HL-60/S4 (cell line): ENCODE measurements around the gene SEMA3E.
"Not testable (repeated sequence)": the region's sequence is repeated elsewhere in the genome, so short reads cannot be mapped to it uniquely, and the experiment has no call there.

Experiments used
- in situ Hi-C: fragments of 300-500 bp; cut with MboI; formaldehyde crosslinking; loops from 2 replicates; pipeline ENCODE4 v1.14.3; 2022; ENCODE audit warnings: low sequenced_read_pairs

Gene SEMA3E

GRCh38 chr7:83459101-83459929, 189.6 kb downstream of the SEMA3E start:
- in situ Hi-C loops: not testable (repeated sequence)

- in situ Hi-C loops: no loop called here
Observed at GRCh38 chr7:83457022-83457892, 191.7 kb downstream of the SEMA3E start.

GRCh38 chr7:83456413-83456812, 192.5 kb downstream of the SEMA3E start:
- in situ Hi-C loops: no loop called here

GRCh38 chr7:83455612-83456011, 193.3 kb downstream of the SEMA3E start:
- in situ Hi-C loops: no loop called here

- in situ Hi-C loops: no loop called here
Observed at GRCh38 chr7:83452256-83452655, 196.7 kb downstream of the SEMA3E start.

GRCh38 chr7:83451501-83452045, 197.4 kb downstream of the SEMA3E start:
- in situ Hi-C loops: no loop called here

GRCh38 chr7:83449781-83450180, 199.2 kb downstream of the SEMA3E start:
- in situ Hi-C loops: no loop called here

- in situ Hi-C loops: no loop called here
Observed at GRCh38 chr7:83447681-83448080, 201.3 kb downstream of the SEMA3E start.

GRCh38 chr7:83446102-83446669, 202.8 kb downstream of the SEMA3E start:
- in situ Hi-C loops: no loop called here

- in situ Hi-C loops: no loop called here
Observed at GRCh38 chr7:83442911-83443310, 206.0 kb downstream of the SEMA3E start.

GRCh38 chr7:83439026-83439425, 209.9 kb downstream of the SEMA3E start:
- in situ Hi-C loops: no loop called here

- in situ Hi-C loops: not testable (repeated sequence)
Observed at GRCh38 chr7:83430289-83430688, 218.7 kb downstream of the SEMA3E start.

- in situ Hi-C loops: no loop called here
Observed at GRCh38 chr7:83429493-83429892, 219.4 kb downstream of the SEMA3E start.

GRCh38 chr7:83427884-83428283, 221.1 kb downstream of the SEMA3E start:
- in situ Hi-C loops: no loop called here

- in situ Hi-C loops: no loop called here
Observed at GRCh38 chr7:83426325-83426724, 222.6 kb downstream of the SEMA3E start.

- in situ Hi-C loops: loop anchor here (25.0 kb wide), 1 partner anchor 243 kb away; no protein-coding TSS in a partner anchor
Observed at GRCh38 chr7:83419013-83419412, 229.9 kb downstream of the SEMA3E start.

- in situ Hi-C loops: loop anchor here (25.0 kb wide), 1 partner anchor 246 kb away; no protein-coding TSS in a partner anchor
Observed at GRCh38 chr7:83415840-83416239, 233.1 kb downstream of the SEMA3E start.

GRCh38 chr7:83414947-83415346, 234.0 kb downstream of the SEMA3E start:
- in situ Hi-C loops: loop anchor here (25.0 kb wide), 1 partner anchor 247 kb away; no protein-coding TSS in a partner anchor

GRCh38 chr7:83413831-83414230, 235.1 kb downstream of the SEMA3E start:
- in situ Hi-C loops: loop anchor here (25.0 kb wide), 1 partner anchor 248 kb away; no protein-coding TSS in a partner anchor

GRCh38 chr7:83413424-83413823, 235.5 kb downstream of the SEMA3E start:
- in situ Hi-C loops: loop anchor here (25.0 kb wide), 1 partner anchor 249 kb away; no protein-coding TSS in a partner anchor
